DOHH2 (cell line): ENCODE data around the gene HPCA.

Source experiments
- H3F3A ChIP-seq: fragments of 200-600 bp; sonication (generic), shearing (Covaris generic); 2 replicates; pipeline ENCODE4 v1.6.0; 2016; ENCODE audit warnings: antibody characterized with exemption, mild to moderate bottlenecking; ENCODE audit not compliant: control insufficient read depth, insufficient read depth
- H3K27ac ChIP-seq: fragments of 200-600 bp; sonication (generic); 2 replicates; pipeline ENCODE4 v1.5.1; 2014; ENCODE audit warnings: low read depth, mild to moderate bottlenecking, low read length, moderate library complexity
- H3K27me3 ChIP-seq: fragments of 200-600 bp; sonication (generic); 2 replicates; pipeline ENCODE4 v1.6.1; 2014; ENCODE audit warnings: mild to moderate bottlenecking, low read length, mixed read lengths; ENCODE audit not compliant: control insufficient read depth
- H3K36me3 ChIP-seq: fragments of 200-600 bp; sonication (generic); 2 replicates; pipeline ENCODE4 v1.6.1; 2014; ENCODE audit warnings: mild to moderate bottlenecking, low read length, moderate library complexity, mixed read lengths; ENCODE audit not compliant: control insufficient read depth
- H3K4me1 ChIP-seq: fragments of 200-600 bp; sonication (generic); 2 replicates; pipeline ENCODE4 v1.6.1; 2014; ENCODE audit warnings: mild to moderate bottlenecking, low read length, mixed read lengths; ENCODE audit not compliant: control insufficient read depth
- H3K4me2 ChIP-seq: fragments of 200-600 bp; sonication (generic); 2 replicates; pipeline ENCODE4 v1.6.0; 2014; ENCODE audit warnings: mild to moderate bottlenecking, low read length, moderate library complexity
- H3K4me3 ChIP-seq: fragments of 200-600 bp; sonication (generic); 2 replicates; pipeline ENCODE4 v1.5.1; 2014; ENCODE audit warnings: mild to moderate bottlenecking, low read length, mixed read lengths
- H3K79me2 ChIP-seq: fragments of 200-600 bp; sonication (generic); 2 replicates; pipeline ENCODE4 v1.6.1; 2014; ENCODE audit warnings: mild to moderate bottlenecking, low read length, mixed read lengths; ENCODE audit not compliant: control insufficient read depth
- H3K9me2 ChIP-seq: fragments of 200-600 bp; sonication (generic); replicated peaks from 2 replicates; pipeline ENCODE4 v1.6.1; 2014; ENCODE audit warnings: mild to moderate bottlenecking, low read length, mixed read lengths; ENCODE audit not compliant: control insufficient read depth
- H3K9me3 ChIP-seq: fragments of 200-600 bp; sonication (generic); 2 replicates; pipeline ENCODE4 v1.6.1; 2014; ENCODE audit warnings: antibody characterized with exemption, low read length, mixed read lengths; ENCODE audit not compliant: control insufficient read depth, insufficient read depth
- H4K20me1 ChIP-seq: fragments of 200-600 bp; sonication (generic); 2 replicates; pipeline ENCODE4 v1.6.0; 2014; ENCODE audit warnings: low read depth, mild to moderate bottlenecking, antibody characterized with exemption, low read length, moderate library complexity; ENCODE audit not compliant: control insufficient read depth, insufficient read depth
- CTCF ChIP-seq: fragments of 200-600 bp; sonication (generic); IDR thresholded peaks from one replicate; pipeline ENCODE4 v1.5.1; 2014; ENCODE audit warnings: antibody characterized with exemption, mild to moderate bottlenecking, low read depth, low read length; ENCODE audit not compliant: poor library complexity, severe bottlenecking
- EZH2phosphoT487 ChIP-seq: fragments of 200-600 bp; sonication (generic); IDR thresholded peaks from 2 replicates; pipeline ENCODE4 v1.6.1; 2017; ENCODE audit warnings: borderline replicate concordance, mild to moderate bottlenecking, antibody characterized with exemption, low read length, moderate library complexity, mixed read lengths

Gene HPCA

GRCh38 chr1:32885676-32886003 is 651 bp upstream of the HPCA start:
- peaks cover 21% of the 10 kb centered on the region; the same call in 1 of the 2 replicates for H3K27me3 ChIP-seq
- H3K4me2 ChIP-seq: no peak overlapping the region

GRCh38 chr1:32886828-32887414 is 630 bp downstream of the HPCA start:
- Histone ChIP-seq H3K9me3 (no peaks in the 10 kb centered on the region), H3K4me1 (no peaks in the 10 kb centered on the region), H3K27me3 (peaks cover 24% of the 10 kb centered on the region; the same call in 1 of the 2 replicates), H3K4me3 (no peak overlapping the region), H3K36me3 (no peaks in the 10 kb centered on the region), H3K4me2 (no peak overlapping the region), H3K27ac (no peak overlapping the region), H3K79me2 (no peaks in the 10 kb centered on the region), H3K9me2 (no peaks in the 10 kb centered on the region), H3F3A (no peaks in the 10 kb centered on the region), H4K20me1 (no peaks in the 10 kb centered on the region)
- TF ChIP-seq EZH2phosphoT487: no peak
- TF ChIP-seq CTCF: no peak

More at GRCh38 chr1:32885676-32886003, 651 bp upstream of the HPCA start:
- no peaks in the 10 kb centered on the region for H3K9me3 ChIP-seq
- H3F3A ChIP-seq: no peaks in the 10 kb centered on the region
- H3K4me1 ChIP-seq: no peaks in the 10 kb centered on the region
- no peaks in the 10 kb centered on the region for H4K20me1 ChIP-seq
- H3K79me2 ChIP-seq: no peaks in the 10 kb centered on the region
- H3K4me3 ChIP-seq: no peak overlapping the region
- no peaks in the 10 kb centered on the region for H3K9me2 ChIP-seq
- no peaks in the 10 kb centered on the region for H3K36me3 ChIP-seq
- no peak for TF ChIP-seq CTCF
- TF ChIP-seq EZH2phosphoT487: no peak
- H3K27ac ChIP-seq: no peak overlapping the region

GRCh38 chr1:32887623-32888022 is 1.3 kb downstream of the HPCA start:
- Histone ChIP-seq H3K9me3 (no peaks in the 10 kb centered on the region), H3K4me3 (no peak overlapping the region), H3K27ac (no peak overlapping the region), H3K9me2 (no peaks in the 10 kb centered on the region), H3K27me3 (peaks cover 25% of the 10 kb centered on the region; the same call in 1 of the 2 replicates), H3K36me3 (no peaks in the 10 kb centered on the region), H3F3A (no peaks in the 10 kb centered on the region), H3K4me2 (no peak overlapping the region), H4K20me1 (no peaks in the 10 kb centered on the region), H3K79me2 (no peaks in the 10 kb centered on the region), H3K4me1 (no peaks in the 10 kb centered on the region)
- TF ChIP-seq EZH2phosphoT487 (no peak), CTCF (no peak)

- Histone ChIP-seq H3F3A (no peaks in the 10 kb centered on the region), H3K9me3 (no peaks in the 10 kb centered on the region), H3K27me3 (peaks cover 25% of the 10 kb centered on the region; the same call in 1 of the 2 replicates), H4K20me1 (no peaks in the 10 kb centered on the region), H3K36me3 (no peaks in the 10 kb centered on the region), H3K27ac (no peak overlapping the region), H3K4me2 (no peak overlapping the region), H3K4me3 (no peak overlapping the region), H3K9me2 (no peaks in the 10 kb centered on the region), H3K79me2 (no peaks in the 10 kb centered on the region), H3K4me1 (no peaks in the 10 kb centered on the region)
- TF ChIP-seq EZH2phosphoT487: no peak
- no peak for TF ChIP-seq CTCF
These were observed 1.8 kb downstream of the HPCA start for GRCh38 chr1:32888134-32888533.
